Endodermal cell (in vitro differentiated cells): ENCODE data around the gene SPINK5. TPM values are rescaled to one million over a fixed set of nuclear protein-coding genes. Genes with fewer than 3 reads are reported as not detected.

Source experiments
- DNase-seq: peaks from one replicate; pipeline ENCODE4 v3.0.0-alpha.2; 2017
- H3K27ac ChIP-seq: 2 replicates; pipeline ENCODE4 v1.5.1; 2013; ENCODE audit warnings: mild to moderate bottlenecking, low read depth, low read length, moderate library complexity
- H3K27me3 ChIP-seq: 2 replicates; pipeline ENCODE4 v1.6.1; 2013; ENCODE audit warnings: mild to moderate bottlenecking, low read length, moderate library complexity; ENCODE audit not compliant: insufficient read depth, control insufficient read depth, poor library complexity, severe bottlenecking
- H3K36me3 ChIP-seq: 2 replicates; pipeline ENCODE4 v1.7.0; 2013; ENCODE audit warnings: mild to moderate bottlenecking, low read length, moderate library complexity; ENCODE audit not compliant: control insufficient read depth, insufficient read depth
- H3K4me1 ChIP-seq: one replicate; pipeline ENCODE4 v1.7.0; 2013; ENCODE audit warnings: low read length; ENCODE audit not compliant: control insufficient read depth, insufficient read depth
- H3K4me3 ChIP-seq: 2 replicates; pipeline ENCODE4 v1.5.1; 2013; ENCODE audit warnings: mild to moderate bottlenecking, low read length, moderate library complexity
- H3K9ac ChIP-seq: 2 replicates; pipeline ENCODE4 v1.6.1; 2013; ENCODE audit warnings: mild to moderate bottlenecking, low read length, moderate library complexity; ENCODE audit not compliant: poor library complexity, severe bottlenecking; ENCODE audit errors: extremely low read depth
- H3K9me3 ChIP-seq: 2 replicates; pipeline ENCODE4 v1.6.1; 2013; ENCODE audit warnings: mild to moderate bottlenecking, low read length, moderate library complexity; ENCODE audit not compliant: control insufficient read depth
- H3K27ac Mint-ChIP-seq: 2 replicates; pipeline ENCODE4 v1.8.0; 2020; ENCODE audit warnings: mixed read lengths
- H3K27me3 Mint-ChIP-seq: 2 replicates; pipeline ENCODE4 v1.8.0; 2021; ENCODE audit warnings: mild to moderate bottlenecking, mixed read lengths; ENCODE audit not compliant: insufficient read depth
- H3K36me3 Mint-ChIP-seq: 2 replicates; pipeline ENCODE4 v1.8.0; 2020; ENCODE audit warnings: low read depth, mixed read lengths
- H3K4me1 Mint-ChIP-seq: 2 replicates; pipeline ENCODE4 v1.8.0; 2020; ENCODE audit warnings: mixed read lengths
- H3K4me3 Mint-ChIP-seq: 2 replicates; pipeline ENCODE4 v1.8.0; 2020; ENCODE audit warnings: mild to moderate bottlenecking, moderate library complexity, mixed read lengths
- H3K9me3 Mint-ChIP-seq: 2 replicates; pipeline ENCODE4 v1.8.0; 2020; ENCODE audit warnings: mild to moderate bottlenecking, mixed read lengths
- WGBS, 2 experiments: methylation state at CpG; one replicate each; pipeline versions ENCODE4 v1.1.5 to v1.1.7; 2013; ENCODE audit warnings: missing lambda C conversion rate in 2 of 2, mixed read lengths in 1 of 2; ENCODE audit not compliant: insufficient coverage in 1 of 2, insufficient read length in 1 of 2; 5-methylcytosine and 5-hydroxymethylcytosine counted together
- total RNA-seq, 2 donors: library from RNA; stranded (reverse); fragmentation: NEBNext Ultra II Directional in 1 of 2; extraction: Animal tissue kit (Norgen Biotek cat#: 25700) in 1 of 2; gene quantifications; 2 replicates in 1 of 2; 3 replicates in 1 of 2; pipeline ENCODE4 v1.2.1, GENCODE V29; 2021
- TF ChIP-seq, protein P1 (sequence below): fragments of 200-600 bp; sonication (generic); conservative IDR thresholded peaks from 2 replicates; pipeline ENCODE4 v1.5.0; 2021; ENCODE audit warnings: antibody characterized with exemption, mild to moderate bottlenecking

The SPINK5 gene
- total RNA-seq, 2 donors from 2014 or later, result 2.6 to 12.4 TPM

DNA sequence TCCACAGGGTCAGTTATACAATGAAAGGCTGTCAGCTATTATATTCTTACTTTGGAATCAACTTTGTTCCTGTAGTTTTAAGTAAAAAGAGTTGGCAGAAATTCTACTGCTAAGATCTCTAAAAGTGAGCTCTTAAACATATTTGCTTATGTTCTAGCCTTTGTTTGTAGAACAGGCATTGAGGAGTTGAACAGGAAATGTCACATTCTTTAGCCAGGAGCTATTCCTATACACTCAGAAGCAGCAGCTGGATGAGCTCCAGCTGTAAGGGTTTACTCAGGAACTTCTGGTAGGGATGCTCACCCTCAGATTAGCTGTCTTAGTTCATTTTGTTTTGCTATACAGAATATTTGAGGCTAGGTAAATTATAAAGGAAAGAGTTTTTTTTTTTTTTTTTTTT, 82.1 kb downstream of the SPINK5 start:
- Histone ChIP-seq H3K9ac (no peak overlapping the region), H3K9me3 (no peaks in the 10 kb centered on the region), H3K27me3 (no peaks in the 10 kb centered on the region), H3K27ac (no peak overlapping the region), H3K4me1 (no peaks in the 10 kb centered on the region), H3K4me3 (no peak overlapping the region), H3K36me3 (no peaks in the 10 kb centered on the region)
- H3K4me1 Mint-ChIP-seq, result peaks cover 23% of the 10 kb centered on the region
- no peaks in the 10 kb centered on the region for H3K27me3 Mint-ChIP-seq
- H3K27ac Mint-ChIP-seq, result no peak overlapping the region
- no peak for DNase-seq
- H3K4me3 Mint-ChIP-seq, result no peak overlapping the region
- no peaks in the 10 kb centered on the region for H3K9me3 Mint-ChIP-seq
- H3K36me3 Mint-ChIP-seq, result no peaks in the 10 kb centered on the region
- TF ChIP-seq, protein P1, sequence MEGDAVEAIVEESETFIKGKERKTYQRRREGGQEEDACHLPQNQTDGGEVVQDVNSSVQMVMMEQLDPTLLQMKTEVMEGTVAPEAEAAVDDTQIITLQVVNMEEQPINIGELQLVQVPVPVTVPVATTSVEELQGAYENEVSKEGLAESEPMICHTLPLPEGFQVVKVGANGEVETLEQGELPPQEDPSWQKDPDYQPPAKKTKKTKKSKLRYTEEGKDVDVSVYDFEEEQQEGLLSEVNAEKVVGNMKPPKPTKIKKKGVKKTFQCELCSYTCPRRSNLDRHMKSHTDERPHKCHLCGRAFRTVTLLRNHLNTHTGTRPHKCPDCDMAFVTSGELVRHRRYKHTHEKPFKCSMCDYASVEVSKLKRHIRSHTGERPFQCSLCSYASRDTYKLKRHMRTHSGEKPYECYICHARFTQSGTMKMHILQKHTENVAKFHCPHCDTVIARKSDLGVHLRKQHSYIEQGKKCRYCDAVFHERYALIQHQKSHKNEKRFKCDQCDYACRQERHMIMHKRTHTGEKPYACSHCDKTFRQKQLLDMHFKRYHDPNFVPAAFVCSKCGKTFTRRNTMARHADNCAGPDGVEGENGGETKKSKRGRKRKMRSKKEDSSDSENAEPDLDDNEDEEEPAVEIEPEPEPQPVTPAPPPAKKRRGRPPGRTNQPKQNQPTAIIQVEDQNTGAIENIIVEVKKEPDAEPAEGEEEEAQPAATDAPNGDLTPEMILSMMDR, result no peak

DNA sequence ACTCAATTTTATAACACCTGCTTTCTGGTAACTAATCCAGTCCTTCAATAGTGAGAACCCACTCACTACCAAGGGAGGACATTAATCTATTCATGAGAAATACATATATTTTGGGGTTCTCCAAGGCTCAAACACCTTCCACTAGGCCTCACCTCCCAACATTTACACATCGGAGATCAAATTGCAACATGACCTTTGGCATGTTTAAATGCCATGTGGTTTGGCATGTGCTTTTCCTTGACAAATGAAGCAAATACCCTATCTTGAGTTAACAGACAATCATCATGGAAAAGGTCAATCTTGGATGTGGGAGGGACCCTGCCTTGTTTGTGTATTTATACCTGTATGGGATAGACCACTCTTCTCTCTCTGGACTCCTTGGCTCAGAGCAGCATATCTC, 82.7 kb downstream of the SPINK5 start:
- Mint-ChIP-seq H3K36me3 (no peaks in the 10 kb centered on the region), H3K9me3 (no peaks in the 10 kb centered on the region), H3K27me3 (no peaks in the 10 kb centered on the region), H3K27ac (no peak overlapping the region), H3K4me3 (no peak overlapping the region), H3K4me1 (peaks cover 23% of the 10 kb centered on the region)
- WGBS, 2 experiments, result 100% methylated on average over 1 of the region's 1 CpG
- TF ChIP-seq, protein P1, result no peak
- Histone ChIP-seq H3K27ac (no peak overlapping the region), H3K36me3 (no peaks in the 10 kb centered on the region), H3K9ac (no peak overlapping the region), H3K9me3 (no peaks in the 10 kb centered on the region), H3K4me1 (no peaks in the 10 kb centered on the region), H3K4me3 (no peak overlapping the region), H3K27me3 (no peaks in the 10 kb centered on the region)
- DNase-seq, result no peak

DNA sequence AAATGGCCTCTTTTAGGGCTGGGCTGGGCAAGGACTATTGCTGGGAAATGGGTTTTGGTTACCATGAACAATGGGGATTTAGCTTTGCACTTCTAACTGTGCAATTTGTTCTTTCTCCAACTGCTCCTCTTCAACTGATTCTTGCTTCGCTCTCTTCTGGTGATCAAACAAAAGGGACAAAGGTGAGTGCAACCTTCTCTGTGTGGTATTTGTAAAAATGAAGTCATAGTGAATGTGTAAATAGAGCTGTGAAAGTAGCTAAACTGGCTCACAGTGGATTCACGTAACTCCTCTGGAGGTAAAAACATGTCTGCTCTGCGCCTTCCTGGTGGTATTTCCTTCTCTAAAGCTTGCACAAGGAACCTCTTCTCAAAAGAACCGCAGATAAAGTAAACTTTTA, 83.6 kb downstream of the SPINK5 start:
- Mint-ChIP-seq H3K4me1 (peaks cover 23% of the 10 kb centered on the region), H3K27me3 (no peaks in the 10 kb centered on the region), H3K9me3 (no peaks in the 10 kb centered on the region), H3K36me3 (no peaks in the 10 kb centered on the region), H3K27ac (no peak overlapping the region), H3K4me3 (no peak overlapping the region)
- Histone ChIP-seq H3K27ac (no peak overlapping the region), H3K9ac (no peak overlapping the region), H3K36me3 (no peaks in the 10 kb centered on the region), H3K9me3 (no peaks in the 10 kb centered on the region), H3K27me3 (no peaks in the 10 kb centered on the region), H3K4me3 (no peak overlapping the region), H3K4me1 (no peaks in the 10 kb centered on the region)
- 89 to 93% methylated on average over 3 of the region's 4 CpGs for WGBS, 2 experiments
- TF ChIP-seq, protein P1, result no peak
- no peak for DNase-seq
